Melanocyte of skin (primary cell): ENCODE data around the gene XAGE3. TPM values are rescaled to one million over a fixed set of nuclear protein-coding genes. Genes with fewer than 3 reads are reported as not detected.

ENCODE experiments used
- total RNA-seq, 2 donors: library from RNA; depleted of rRNA; stranded (reverse); fragments of >200 nt; gene quantifications; 2 replicates each; pipeline ENCODE4 v1.2.3, GENCODE V29; 2012

The XAGE3 gene, protein sequence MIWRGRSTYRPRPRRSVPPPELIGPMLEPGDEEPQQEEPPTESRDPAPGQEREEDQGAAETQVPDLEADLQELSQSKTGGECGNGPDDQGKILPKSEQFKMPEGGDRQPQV
- total RNA-seq, result not detected

DNA sequence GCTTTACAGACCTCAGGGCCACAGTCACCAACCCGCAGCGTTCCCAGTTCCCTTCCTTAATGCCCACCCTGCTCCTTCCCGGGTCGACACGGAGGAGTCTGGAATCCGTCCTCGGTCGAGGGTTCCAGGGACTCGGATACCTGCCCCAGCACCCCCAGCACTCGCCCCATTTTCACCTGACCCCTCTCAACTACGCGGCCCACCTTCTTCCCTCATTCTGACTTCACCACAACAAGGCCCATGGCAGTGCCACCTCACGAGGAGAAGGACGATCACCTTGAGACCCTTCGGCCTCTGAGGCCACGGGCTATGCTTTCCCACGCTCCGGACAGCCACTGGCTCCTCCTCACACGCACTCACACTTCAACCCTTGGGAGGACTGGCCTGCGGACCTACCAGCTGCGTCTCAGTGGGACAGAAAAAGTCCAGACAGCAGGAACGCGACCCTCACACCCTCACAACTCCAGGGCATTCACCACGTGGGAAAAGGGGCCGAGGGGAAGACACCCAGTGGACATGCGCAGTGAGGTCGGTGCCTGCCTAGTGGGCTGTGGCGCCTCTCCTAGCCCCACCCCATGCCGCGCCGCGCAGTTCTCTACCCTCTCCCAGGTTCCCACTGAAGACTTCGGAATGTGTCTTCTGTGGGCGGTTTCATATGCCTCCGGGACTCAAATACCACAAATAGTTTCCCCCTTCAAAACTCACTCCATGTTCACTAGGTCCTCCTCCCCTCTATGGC lies at the start of gene XAGE3:
TSS of gene XAGE3 (minus strand) at position 474 of the 739 bp plus-strand sequence. CDS start 950 bp downstream, outside the sequence.

GRCh38 chrX:52896855-52897709 lies 29.2 kb upstream of the XAGE3 start, which contains the start of gene FAM156B:
Gene FAM156B (plus strand): TSS chrX:52897330. CDS start chrX:52907226, 9,896 bp downstream.

Other genes with a start within 250 kb of the XAGE3 start
- not detected for gene SSX7, start 213.2 kb downstream of the XAGE3 start, total RNA-seq
- not detected for gene SSX2, start 160.9 kb downstream of the XAGE3 start, total RNA-seq
- gene SSX2B, start 116.8 kb downstream of the XAGE3 start, total RNA-seq, result not detected
- gene SPANXN5, start 70.7 kb downstream of the XAGE3 start, total RNA-seq, result not detected
- gene XAGE5, start 56.8 kb downstream of the XAGE3 start, total RNA-seq, result not detected
- 1 to 10 TPM; 3.4 to 7.7 TPM for gene FAM156B, start 29.2 kb upstream of the XAGE3 start, total RNA-seq
- gene FAM156A, start 90.4 kb upstream of the XAGE3 start, total RNA-seq, result 10 to 100 TPM in 1 of 2 donors, 1 to 10 TPM in 1; 3.8 to 12.7 TPM
- gene GPR173, start 180.7 kb upstream of the XAGE3 start, total RNA-seq, result 1 to 10 TPM in 1 of 2 donors, under 1 TPM in 1; 1.00 to 1.4 TPM
- gene TSPYL2, start 214.3 kb upstream of the XAGE3 start, total RNA-seq, result 1 to 10 TPM; 3.3 to 3.4 TPM
- gene KANTR, start 226.1 kb upstream of the XAGE3 start, total RNA-seq, result 1 to 10 TPM; 6.5 to 7.3 TPM